ENCODE measurements around the gene MAEA.

DNA sequence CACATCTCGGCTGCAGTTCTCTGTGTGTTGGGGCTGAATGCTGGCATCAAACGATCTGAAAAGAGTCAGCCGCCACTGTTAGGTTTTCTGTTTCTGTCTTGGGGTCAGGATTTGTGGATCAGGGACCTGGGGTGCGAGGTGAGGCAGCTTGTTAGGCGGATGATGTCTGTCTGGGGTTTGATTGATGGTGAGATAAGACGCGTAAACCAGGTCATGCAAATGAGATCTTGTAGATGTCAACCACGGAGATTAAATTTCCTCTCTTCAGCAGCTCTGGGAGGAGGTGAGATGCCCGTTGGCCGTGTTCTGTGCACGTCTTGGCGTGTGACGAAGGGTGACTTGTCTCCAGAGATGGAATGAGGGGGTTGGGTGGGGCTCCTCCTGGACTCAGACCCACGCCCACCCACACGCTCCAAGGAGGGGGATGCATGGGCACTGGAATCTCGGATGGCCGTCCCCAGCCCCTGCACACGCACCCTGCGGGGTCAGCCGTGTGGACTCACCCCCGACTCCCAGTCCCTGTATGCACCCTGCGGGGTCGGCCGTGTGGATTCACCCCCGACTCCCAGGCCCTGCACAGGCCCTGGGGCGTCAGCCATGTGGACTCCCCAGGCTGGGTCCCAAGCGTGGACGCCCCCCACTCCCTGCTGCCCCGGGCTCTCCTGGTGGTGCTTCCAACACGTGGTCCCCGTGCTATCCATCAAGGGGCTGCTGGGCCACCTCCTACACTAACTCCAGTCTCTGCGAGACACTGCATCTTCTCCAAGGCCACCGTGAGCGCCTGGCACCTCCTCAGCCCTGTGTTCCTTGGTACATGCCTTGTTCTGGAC lies 41.3 kb downstream of the MAEA start:
- no peak for TF ChIP-seq TOX (CRISPR knock-in tag; IDR thresholded peaks at IDR 0.05; ENCODE audit: borderline replicate concordance)
- no peak for TF ChIP-seq TCF4 (CRISPR knock-in tag; IDR thresholded peaks at IDR 0.05; ENCODE audit: borderline replicate concordance)
- no peak for TF ChIP-seq CSDC2 (CRISPR knock-in tag; IDR thresholded peaks at IDR 0.05)
- TF ChIP-seq, protein P1, sequence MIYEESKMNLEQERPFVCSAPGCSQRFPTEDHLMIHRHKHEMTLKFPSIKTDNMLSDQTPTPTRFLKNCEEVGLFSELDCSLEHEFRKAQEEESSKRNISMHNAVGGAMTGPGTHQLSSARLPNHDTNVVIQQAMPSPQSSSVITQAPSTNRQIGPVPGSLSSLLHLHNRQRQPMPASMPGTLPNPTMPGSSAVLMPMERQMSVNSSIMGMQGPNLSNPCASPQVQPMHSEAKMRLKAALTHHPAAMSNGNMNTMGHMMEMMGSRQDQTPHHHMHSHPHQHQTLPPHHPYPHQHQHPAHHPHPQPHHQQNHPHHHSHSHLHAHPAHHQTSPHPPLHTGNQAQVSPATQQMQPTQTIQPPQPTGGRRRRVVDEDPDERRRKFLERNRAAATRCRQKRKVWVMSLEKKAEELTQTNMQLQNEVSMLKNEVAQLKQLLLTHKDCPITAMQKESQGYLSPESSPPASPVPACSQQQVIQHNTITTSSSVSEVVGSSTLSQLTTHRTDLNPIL (CRISPR knock-in tag; IDR thresholded peaks at IDR 0.05; ENCODE audit: low read depth): no peak

All from SK-N-SH treated with all-trans-retinoic acid at 6 μM for 48 hours (cell line).